LNCaP clone FGC (cell line): ENCODE results near the gene RRP12.
A peak's percentile ranks its signal among the peaks of the same experiment; 100 is the strongest.
"Not testable (repeated sequence)": the region's sequence is repeated elsewhere in the genome, so short reads cannot be mapped to it uniquely, and the experiment has no call there.

Experiments
- DNase-seq: peaks from one replicate; pipeline ENCODE4 v3.0.0-alpha.2; 2011; ENCODE audit warnings: low read depth
- H3K4me3 ChIP-seq: 2 replicates; pipeline ENCODE4 v1.5.1; 2011; ENCODE audit warnings: mild to moderate bottlenecking, low read depth, low read length, control low read depth
- TF ChIP-seq, protein P1 (sequence below): IDR thresholded peaks from 2 replicates; pipeline ENCODE4 v1.5.1; 2012; ENCODE audit warnings: mild to moderate bottlenecking; ENCODE audit not compliant: control insufficient read depth, insufficient read depth; ENCODE audit errors: extremely low read depth

Gene RRP12

GRCh38 chr10:97355571-97355975, 45.6 kb downstream of the RRP12 start:
- no peak overlapping the region for H3K4me3 ChIP-seq
- no peak for DNase-seq
- TF ChIP-seq, protein P1, sequence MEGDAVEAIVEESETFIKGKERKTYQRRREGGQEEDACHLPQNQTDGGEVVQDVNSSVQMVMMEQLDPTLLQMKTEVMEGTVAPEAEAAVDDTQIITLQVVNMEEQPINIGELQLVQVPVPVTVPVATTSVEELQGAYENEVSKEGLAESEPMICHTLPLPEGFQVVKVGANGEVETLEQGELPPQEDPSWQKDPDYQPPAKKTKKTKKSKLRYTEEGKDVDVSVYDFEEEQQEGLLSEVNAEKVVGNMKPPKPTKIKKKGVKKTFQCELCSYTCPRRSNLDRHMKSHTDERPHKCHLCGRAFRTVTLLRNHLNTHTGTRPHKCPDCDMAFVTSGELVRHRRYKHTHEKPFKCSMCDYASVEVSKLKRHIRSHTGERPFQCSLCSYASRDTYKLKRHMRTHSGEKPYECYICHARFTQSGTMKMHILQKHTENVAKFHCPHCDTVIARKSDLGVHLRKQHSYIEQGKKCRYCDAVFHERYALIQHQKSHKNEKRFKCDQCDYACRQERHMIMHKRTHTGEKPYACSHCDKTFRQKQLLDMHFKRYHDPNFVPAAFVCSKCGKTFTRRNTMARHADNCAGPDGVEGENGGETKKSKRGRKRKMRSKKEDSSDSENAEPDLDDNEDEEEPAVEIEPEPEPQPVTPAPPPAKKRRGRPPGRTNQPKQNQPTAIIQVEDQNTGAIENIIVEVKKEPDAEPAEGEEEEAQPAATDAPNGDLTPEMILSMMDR, result peak; percentile 59

GRCh38 chr10:97353945-97354344, 47.2 kb downstream of the RRP12 start:
- no peak for DNase-seq
- H3K4me3 ChIP-seq, result no peak overlapping the region
- TF ChIP-seq, protein P1, result no peak

- no peak for DNase-seq
- H3K4me3 ChIP-seq, result no peak overlapping the region
- TF ChIP-seq, protein P1, result no peak
Measured at GRCh38 chr10:97349752-97350513, 51.2 kb downstream of the RRP12 start.

DNA sequence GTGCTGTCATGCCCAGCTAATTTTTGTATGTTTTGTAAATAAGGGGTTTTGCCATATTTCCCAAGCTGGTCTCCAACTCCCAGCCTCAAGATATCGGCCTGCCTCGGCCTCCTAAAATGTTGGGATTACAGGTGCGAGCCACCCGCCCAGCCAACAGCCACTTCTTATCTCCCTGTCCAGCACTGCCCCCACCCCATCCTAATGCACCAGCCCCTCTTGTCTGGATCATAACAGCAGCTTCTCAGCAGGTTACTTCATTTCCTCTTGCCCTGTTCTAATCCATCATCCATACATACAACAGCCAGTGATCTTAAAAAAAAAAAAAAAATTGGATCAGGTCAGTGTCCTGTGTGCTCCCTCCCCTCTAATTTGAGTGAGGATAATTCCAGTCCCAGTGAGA, 53.8 kb downstream of the RRP12 start:
- DNase-seq, result no peak
- H3K4me3 ChIP-seq, result no peak overlapping the region
- TF ChIP-seq, protein P1, result no peak

- not testable (repeated sequence) for DNase-seq, H3K4me3 ChIP-seq
Measured at GRCh38 chr10:97343664-97344063, 57.5 kb downstream of the RRP12 start.

- TF ChIP-seq, protein P1, result no peak
- H3K4me3 ChIP-seq, result no peak overlapping the region
- no peak for DNase-seq
Measured at GRCh38 chr10:97341416-97341815, 59.7 kb downstream of the RRP12 start.

DNA sequence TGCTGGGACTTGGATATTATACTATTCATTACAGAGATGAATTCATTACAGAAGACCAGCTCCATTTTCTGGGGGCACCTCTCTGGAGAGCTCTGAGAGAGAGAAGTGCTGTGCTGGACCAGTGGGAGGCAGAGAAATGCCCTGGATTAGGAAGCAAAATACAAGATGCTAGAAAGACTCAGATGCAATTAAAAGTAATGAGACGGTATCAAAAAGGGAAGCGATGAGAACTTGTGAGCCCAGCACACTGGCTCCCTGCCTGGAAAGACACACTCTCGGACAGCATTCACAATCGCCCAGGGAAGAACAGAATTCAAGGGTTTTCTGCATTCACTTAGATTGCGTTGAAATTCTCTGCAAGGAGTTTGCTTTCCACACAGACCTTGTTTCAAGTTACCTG, 63.1 kb downstream of the RRP12 start:
- DNase-seq, result no peak
- TF ChIP-seq, protein P1, result no peak
- no peak overlapping the region for H3K4me3 ChIP-seq
